A549 (cell line): ENCODE data around the gene TXNDC8. TPM values are rescaled to one million over a fixed set of nuclear protein-coding genes. Genes with fewer than 3 reads are reported as not detected.

Experiments used
- ATAC-seq, 2 experiments: fragments of 200-7000 bp in 1 of 2; fragments of >200 bp in 1 of 2; cut with Nextera tagmentation in 1 of 2; cut with Tn5 transposase in 1 of 2; 3 replicates each; pipeline versions ENCODE4 v1.8.0 to v1.9.1; 2018 to 2020; ENCODE audit warnings: mild to moderate bottlenecking in 1 of 2, moderate library complexity in 1 of 2
- CTCF ChIA-PET: fragments of 300-600 bp; sonication (Branson Sonifier 250); formaldehyde crosslinking; extraction: SDS; loops from one replicate; lab custom pipeline; 2021; ENCODE audit warnings: antibody characterized with exemption, inconsistent platforms; lab: Yijun Ruan, JAX
- POLR2A ChIA-PET: fragments of 350-600 bp; formaldehyde crosslinking; extraction: SDS; loops from one replicate; lab custom pipeline; 2021; ENCODE audit warnings: antibody characterized with exemption, inconsistent platforms; lab: Yijun Ruan, JAX
- DNase-seq, 2 experiments: peaks; one replicate each; pipeline versions ENCODE4 v3.0.0 to v3.0.0-alpha.2; 2011 to 2016; ENCODE audit warnings: low read depth in 1 of 2, low spot score in 1 of 2
- FAIRE-seq: peaks from 2 replicates; lab custom pipeline; 2011; peaks lifted over from hg19 to GRCh38; lab: Jason Lieb, UNC
- H3K27ac ChIP-seq, 2 experiments: fragments of >200 bp; sonication (Bioruptor Twin); formaldehyde crosslinking; 3 replicates each; pipeline ENCODE4 v1.5.1; 2016 to 2017
- H3K4me1 ChIP-seq: fragments of >200 bp; sonication (Bioruptor Twin); formaldehyde crosslinking; 3 replicates; pipeline ENCODE4 v1.6.1; 2016
- H3K4me2 ChIP-seq: fragments of >200 bp; sonication (Bioruptor Twin); formaldehyde crosslinking; 3 replicates; pipeline ENCODE4 v1.6.1; 2016
- H3K4me3 ChIP-seq: fragments of >200 bp; sonication (Bioruptor Twin); formaldehyde crosslinking; 3 replicates; pipeline ENCODE4 v1.5.1; 2016
- H3K9me3 ChIP-seq: fragments of >200 bp; sonication (Bioruptor Twin); formaldehyde crosslinking; 3 replicates; pipeline ENCODE4 v1.6.1; 2016
- CBX2 ChIP-seq: fragments of 200-600 bp; sonication (generic); IDR thresholded peaks from 2 replicates; pipeline ENCODE4 v1.6.1; 2016; ENCODE audit warnings: low read depth, mild to moderate bottlenecking, borderline replicate concordance
- CBX8 ChIP-seq: fragments of 200-600 bp; sonication (generic); IDR thresholded peaks from 2 replicates; pipeline ENCODE4 v1.6.1; 2016
- CEBPB ChIP-seq, 2 experiments: fragments of >200 bp in 1 of 2; sonication (Bioruptor Twin) in 1 of 2; formaldehyde crosslinking in 1 of 2; IDR thresholded peaks; 2 replicates each; pipeline ENCODE4 v1.6.1; 2012 to 2016
- CHD2 ChIP-seq: fragments of 150-350 bp; IDR thresholded peaks from 2 replicates; pipeline ENCODE4 v1.6.1; 2014; ENCODE audit warnings: low read length; ENCODE audit not compliant: partially characterized antibody
- CHD4 ChIP-seq: fragments of 200-600 bp; sonication (generic); IDR thresholded peaks from 2 replicates; pipeline ENCODE4 v1.6.1; 2016; ENCODE audit warnings: antibody characterized with exemption, mild to moderate bottlenecking, borderline replicate concordance
- E2F6 ChIP-seq: IDR thresholded peaks from 2 replicates; pipeline ENCODE4 v1.6.1; 2012; ENCODE audit warnings: low read depth, borderline replicate concordance
- EHMT2 ChIP-seq: fragments of 200-600 bp; sonication (generic); IDR thresholded peaks from 2 replicates; pipeline ENCODE4 v1.6.1; 2016; ENCODE audit warnings: antibody characterized with exemption, low read depth, mild to moderate bottlenecking, moderate library complexity
- ELK1 ChIP-seq: fragments of 150-350 bp; IDR thresholded peaks from 2 replicates; pipeline ENCODE4 v1.6.1; 2014; ENCODE audit warnings: low read depth, mild to moderate bottlenecking, low read length
- ESRRA ChIP-seq: fragments of 150-350 bp; IDR thresholded peaks from 2 replicates; pipeline ENCODE4 v1.6.1; 2014; ENCODE audit warnings: mild to moderate bottlenecking, low read length, borderline replicate concordance
- FOSL2 ChIP-seq, 2 experiments: fragments of 450-650 bp in 1 of 2; fragments of >200 bp in 1 of 2; sonication (Bioruptor Twin) in 1 of 2; formaldehyde crosslinking; IDR thresholded peaks; 2 replicates each; pipeline versions ENCODE4 v1.5.0 to v1.6.1; 2016 to 2020; ENCODE audit warnings: mild to moderate bottlenecking in 1 of 2, moderate library complexity in 1 of 2
- HDAC2 ChIP-seq: fragments of 200-600 bp; sonication (generic); IDR thresholded peaks from 2 replicates; pipeline ENCODE4 v1.6.1; 2016
- HES2 ChIP-seq: fragments of >200 bp; sonication (Bioruptor Twin); formaldehyde crosslinking; IDR thresholded peaks from 2 replicates; pipeline ENCODE4 v1.6.1; 2016
- HEYL ChIP-seq: fragments of 250-450 bp; sonication (Bioruptor Pico); IDR thresholded peaks from 2 replicates; pipeline ENCODE4 v1.8.0; 2021; ENCODE audit warnings: mild to moderate bottlenecking, moderate library complexity
- HOXA7 ChIP-seq: fragments of 250-450 bp; sonication (Bioruptor Pico); IDR thresholded peaks from 2 replicates; pipeline ENCODE4 v1.5.0; 2020; ENCODE audit warnings: mild to moderate bottlenecking, moderate library complexity
- HOXB5 ChIP-seq: fragments of 250-450 bp; sonication (Bioruptor Pico); IDR thresholded peaks from 2 replicates; pipeline ENCODE4 v1.5.0; 2020; ENCODE audit warnings: mild to moderate bottlenecking, moderate library complexity
- JUNB ChIP-seq: fragments of >200 bp; sonication (Bioruptor Twin); formaldehyde crosslinking; IDR thresholded peaks from 2 replicates; pipeline ENCODE4 v1.6.1; 2016
- KDM1A ChIP-seq: fragments of 200-600 bp; sonication (generic); IDR thresholded peaks from 2 replicates; pipeline ENCODE4 v1.6.1; 2016; ENCODE audit warnings: low read depth, mild to moderate bottlenecking
- KDM5A ChIP-seq: fragments of 200-600 bp; sonication (generic); IDR thresholded peaks from 2 replicates; pipeline ENCODE4 v1.6.1; 2016; ENCODE audit warnings: antibody characterized with exemption, mild to moderate bottlenecking
- MYC ChIP-seq: IDR thresholded peaks from 2 replicates; pipeline ENCODE4 v1.6.1; 2012; ENCODE audit warnings: mild to moderate bottlenecking, inconsistent platforms, low read length, improper control_type of control experiment, borderline replicate concordance
- NFE2L2 ChIP-seq: fragments of 150-350 bp; conservative IDR thresholded peaks from 2 replicates; pipeline ENCODE4 v1.6.1; 2014; ENCODE audit warnings: low read length
- NPAS2 ChIP-seq: fragments of 250-450 bp; sonication (Bioruptor Pico); IDR thresholded peaks from 2 replicates; pipeline ENCODE4 v1.8.0; 2022; ENCODE audit warnings: mild to moderate bottlenecking, moderate library complexity, borderline replicate concordance
- NR3C1 ChIP-seq: fragments of >200 bp; sonication (Bioruptor Twin); formaldehyde crosslinking; IDR thresholded peaks from 3 replicates; pipeline ENCODE4 v1.6.1; 2017
- POLR2AphosphoS2 ChIP-seq: conservative IDR thresholded peaks from 2 replicates; pipeline ENCODE4 v1.6.1; 2012; ENCODE audit warnings: low read length, improper control_type of control experiment, inconsistent platforms
- RAD21 ChIP-seq, 2 experiments: fragments of >200 bp in 1 of 2; sonication (Bioruptor Twin) in 1 of 2; formaldehyde crosslinking in 1 of 2; IDR thresholded peaks in 1 of 2; conservative IDR thresholded peaks in 1 of 2; 2 replicates in 1 of 2; 3 replicates in 1 of 2; pipeline ENCODE4 v1.6.1; 2012 to 2018; ENCODE audit warnings: inconsistent platforms in 1 of 2
- RCOR1 ChIP-seq: fragments of 150-350 bp; IDR thresholded peaks from 2 replicates; pipeline ENCODE4 v1.6.1; 2014; ENCODE audit warnings: antibody characterized with exemption, low read length, low read depth
- RFX5 ChIP-seq: fragments of 450-650 bp; IDR thresholded peaks from 2 replicates; pipeline ENCODE4 v1.7.1; 2014; ENCODE audit warnings: antibody characterized with exemption, mild to moderate bottlenecking, moderate library complexity
- USF2 ChIP-seq: fragments of 450-650 bp; IDR thresholded peaks from 2 replicates; pipeline ENCODE4 v1.6.1; 2014; ENCODE audit warnings: antibody characterized with exemption
- ZFP36 ChIP-seq: fragments of 450-650 bp; IDR thresholded peaks from 2 replicates; pipeline ENCODE4 v1.6.1; 2014; ENCODE audit warnings: borderline replicate concordance; ENCODE audit not compliant: partially characterized antibody
- ZSCAN20 ChIP-seq: fragments of 250-450 bp; sonication (Bioruptor Pico); IDR thresholded peaks from 2 replicates; pipeline ENCODE4 v1.8.0; 2022; ENCODE audit warnings: mild to moderate bottlenecking, moderate library complexity
- WGBS: methylation state at CpG from one replicate; pipeline ENCODE4 v1.1.6; 2017; ENCODE audit errors: missing lambda C conversion rate; 5-methylcytosine and 5-hydroxymethylcytosine counted together
- polyA plus RNA-seq, 4 experiments: library from polyadenylated mRNA; depleted of rRNA in 3 of 4; stranded (reverse); fragments of >200 nt; fragmentation: RNase III in 1 of 4; extraction: RNeasy Plus Mini Kit Qiagen cat#74134 plus additional on column Dnase treatment in 1 of 4; gene quantifications; 2 replicates in 3 of 4; 3 replicates in 1 of 4; pipeline ENCODE4 v1.2.3, GENCODE V29; 2011 to 2017

Gene TXNDC8
- polyA plus RNA-seq, 2 of the 4 experiments (the other 2 are of a cell fraction) = not detected

- H3K4me1 ChIP-seq = no peaks in the 10 kb centered on the region
- ATAC-seq = no peak
- WGBS = 46% methylated on average over 4 of the region's 4 CpGs
- no peak for FAIRE-seq
- no peak overlapping the region for H3K27ac ChIP-seq
- no peak for TF ChIP-seq ELK1
- TF ChIP-seq CBX2 = no peak
- no peak for TF ChIP-seq RFX5
- no peak for TF ChIP-seq CHD4
- TF ChIP-seq ESRRA = no peak
- no peak for TF ChIP-seq HES2
- no peak for TF ChIP-seq NFE2L2
- no peak for TF ChIP-seq HEYL
- no peak for TF ChIP-seq POLR2AphosphoS2
- no peak for TF ChIP-seq MYC
- no peak for TF ChIP-seq CBX8
- TF ChIP-seq CEBPB (IDR thresholded peaks at IDR 0.05) = no peak
- no peak for TF ChIP-seq HOXA7 (CRISPR knock-in tag)
- no peak for TF ChIP-seq EHMT2
- no peaks in the 10 kb centered on the region for H3K9me3 ChIP-seq
- no peak for DNase-seq
- H3K4me3 ChIP-seq = no peak overlapping the region
- no peak overlapping the region for H3K4me2 ChIP-seq
- POLR2A ChIA-PET = no interaction called here
- CTCF ChIA-PET = interaction anchor here (1.4 kb wide), 1 partner anchor 166 kb away, joined by 3 read pairs; no protein-coding TSS in a partner anchor
Measured at GRCh38 chr9:110382731-110383130, 45.1 kb upstream of the TXNDC8 start.

GRCh38 chr9:110371411-110372007 lies 33.8 kb upstream of the TXNDC8 start:
- no peak overlapping the region for H3K4me2 ChIP-seq
- H3K4me3 ChIP-seq = no peak overlapping the region
- CTCF ChIA-PET = no interaction called here
- no peak for ATAC-seq
- TF ChIP-seq HDAC2 (no peak), RAD21 (conservative IDR thresholded peaks at IDR 0.05 in 1 of 2, IDR thresholded peaks at IDR 0.05 in 1 of 2) (no peak), ZSCAN20 (CRISPR knock-in tag) (no peak), NPAS2 (no peak), E2F6 (no peak), JUNB (no peak), NR3C1 (no peak), ESRRA (no peak), USF2 (no peak), ELK1 (no peak), ZFP36 (no peak), KDM1A (no peak), HES2 (no peak), FOSL2 (IDR thresholded peaks at IDR 0.05) (no peak), FOSL2 (CRISPR knock-in tag; IDR thresholded peaks at IDR 0.05) (no peak), HOXB5 (CRISPR knock-in tag) (no peak), POLR2AphosphoS2 (no peak), KDM5A (no peak), RCOR1 (no peak), CHD2 (no peak)
- TF ChIP-seq, all 56 proteins: peak for 0
- POLR2A ChIA-PET = no interaction called here
- H3K27ac ChIP-seq = no peak overlapping the region
- FAIRE-seq = no peak
- 76% methylated on average over 6 of the region's 6 CpGs for WGBS
- no peaks in the 10 kb centered on the region for H3K4me1 ChIP-seq
- DNase-seq = no peak
- no peaks in the 10 kb centered on the region for H3K9me3 ChIP-seq
